ENCODE results near the gene PLXND1.

PLXND1 gene

GRCh38 chr3:129543999-129544398 is 62.5 kb downstream of the PLXND1 start:
- DNase-seq, result no peak

GRCh38 chr3:129543156-129543790 is 63.2 kb downstream of the PLXND1 start, which contains the start of gene H1-8:
Gene H1-8, plus strand, starts transcription at chr3:129543175. Its CDS starts 44 bp downstream, at chr3:129543219.
- no peak for DNase-seq

- no peak for DNase-seq
These were observed 63.7 kb downstream of the PLXND1 start for GRCh38 chr3:129542747-129543146.

- DNase-seq, result no peak
These were observed 65.5 kb downstream of the PLXND1 start for GRCh38 chr3:129540776-129541516.

- DNase-seq, result no peak
These were observed 67.3 kb downstream of the PLXND1 start for GRCh38 chr3:129539206-129539605.

GRCh38 chr3:129536804-129537203 is 69.7 kb downstream of the PLXND1 start:
- no peak for DNase-seq

GRCh38 chr3:129536374-129536667 is 70.2 kb downstream of the PLXND1 start:
- no peak for DNase-seq

GRCh38 chr3:129535075-129535474 is 71.4 kb downstream of the PLXND1 start:
- no peak for DNase-seq

- DNase-seq, result no peak
These were observed 71.9 kb downstream of the PLXND1 start for GRCh38 chr3:129534428-129535027.

GRCh38 chr3:129533406-129533805 is 73.1 kb downstream of the PLXND1 start:
- no peak for DNase-seq

- no peak for DNase-seq
These were observed 74.2 kb downstream of the PLXND1 start for GRCh38 chr3:129532261-129532660.

- DNase-seq, result no peak
These were observed 74.8 kb downstream of the PLXND1 start for GRCh38 chr3:129531699-129532098.

GRCh38 chr3:129530821-129531220 is 75.7 kb downstream of the PLXND1 start:
- DNase-seq, result no peak

- no peak for DNase-seq
These were observed 76.2 kb downstream of the PLXND1 start for GRCh38 chr3:129530251-129530791.

- no peak for DNase-seq
These were observed 76.9 kb downstream of the PLXND1 start for GRCh38 chr3:129529436-129530210.

- no peak for DNase-seq
These were observed 77.8 kb downstream of the PLXND1 start, which contains the start of gene RHO for GRCh38 chr3:129528589-129529100. Gene RHO, plus strand, starts transcription at chr3:129528639. Its CDS starts 95 bp downstream, at chr3:129528734.

- DNase-seq, result no peak
These were observed 79.2 kb downstream of the PLXND1 start for GRCh38 chr3:129527262-129527661.

- peak; percentile 20 for DNase-seq
These were observed 80.2 kb downstream of the PLXND1 start for GRCh38 chr3:129526121-129526900.

GRCh38 chr3:129525341-129525968 is 81.0 kb downstream of the PLXND1 start:
- no peak for DNase-seq

- no peak for DNase-seq
These were observed 82.4 kb downstream of the PLXND1 start for GRCh38 chr3:129524081-129524480.

GRCh38 chr3:129522953-129523352 is 83.5 kb downstream of the PLXND1 start:
- no peak for DNase-seq

GRCh38 chr3:129521611-129522010 is 84.9 kb downstream of the PLXND1 start:
- DNase-seq, result no peak
